CD14-positive monocyte (primary cell): ENCODE measurements around the gene RPS6KL1. TPM values are rescaled to one million over a fixed set of nuclear protein-coding genes. Genes with fewer than 3 reads are reported as not detected.

ENCODE experiments used
- DNase-seq, 3 donors: peaks; one replicate each; pipeline ENCODE4 v3.0.0-alpha.2; 2011 to 2022
- H2AFZ ChIP-seq: 2 replicates; pipeline ENCODE4 v1.6.0; 2012; ENCODE audit warnings: mild to moderate bottlenecking, low read depth, low read length, inconsistent platforms; ENCODE audit not compliant: insufficient read depth, poor library complexity, severe bottlenecking
- H3K27ac ChIP-seq, 2 donors: 1 replicate in 1 of 2; 2 replicates in 1 of 2; pipeline ENCODE4 v1.5.1; 2012 to 2013; ENCODE audit warnings: low read length in 2 of 2, control low read depth in 1 of 2, inconsistent platforms in 1 of 2, low read depth in 1 of 2, mild to moderate bottlenecking in 1 of 2
- H3K27me3 ChIP-seq, 2 donors: one replicate each; pipeline versions ENCODE4 v1.6.0 to v1.6.1; 2011 to 2013; ENCODE audit warnings: low read length in 2 of 2; ENCODE audit not compliant: control insufficient read depth in 2 of 2, insufficient read depth in 2 of 2
- H3K36me3 ChIP-seq, 2 donors: replicated peaks in 1 of 2; 1 replicate in 1 of 2; 2 replicates in 1 of 2; pipeline versions ENCODE4 v1.5.1 to v1.6.1; 2012 to 2013; ENCODE audit warnings: low read length in 2 of 2, control low read depth in 1 of 2, inconsistent platforms in 1 of 2, mild to moderate bottlenecking in 1 of 2; ENCODE audit not compliant: insufficient read depth in 2 of 2, control insufficient read depth in 1 of 2
- H3K4me1 ChIP-seq, 2 donors: 1 replicate in 1 of 2; 2 replicates in 1 of 2; pipeline versions ENCODE4 v1.5.1 to v1.6.1; 2012 to 2013; ENCODE audit warnings: low read length in 2 of 2, control low read depth in 1 of 2, inconsistent platforms in 1 of 2, mild to moderate bottlenecking in 1 of 2, moderate library complexity in 1 of 2; ENCODE audit not compliant: insufficient read depth in 2 of 2, control insufficient read depth in 1 of 2
- H3K4me2 ChIP-seq: replicated peaks from 2 replicates; pipeline ENCODE3; 2012; ENCODE audit warnings: low read length, moderate library complexity, mild to moderate bottlenecking; ENCODE audit not compliant: poor library complexity, severe bottlenecking; ENCODE audit errors: extremely low read depth
- H3K4me3 ChIP-seq, 3 experiments: fragments of 200-600 bp in 1 of 3; sonication (generic) in 1 of 3; replicated peaks in 1 of 3; 1 replicate in 2 of 3; 2 replicates in 1 of 3; pipeline ENCODE4 v1.5.1; 2011 to 2013; ENCODE audit warnings: low read length in 3 of 3, mild to moderate bottlenecking in 3 of 3, control low read depth in 2 of 3, low read depth in 2 of 3, inconsistent platforms in 1 of 3, moderate library complexity in 1 of 3
- H3K79me2 ChIP-seq: 2 replicates; pipeline ENCODE4 v1.6.0; 2012; ENCODE audit warnings: mild to moderate bottlenecking, control low read depth, inconsistent platforms, low read length, moderate library complexity; ENCODE audit not compliant: insufficient read depth
- H3K9ac ChIP-seq: 2 replicates; pipeline ENCODE4 v1.6.0; 2017; ENCODE audit warnings: low read length, mild to moderate bottlenecking; ENCODE audit not compliant: insufficient read depth, poor library complexity, severe bottlenecking
- H3K9me3 ChIP-seq, 2 donors: replicated peaks in 1 of 2; 1 replicate in 1 of 2; 2 replicates in 1 of 2; pipeline versions ENCODE4 v1.5.1 to v1.6.1; 2012 to 2013; ENCODE audit warnings: low read length in 2 of 2, control low read depth in 1 of 2; ENCODE audit not compliant: control insufficient read depth in 1 of 2, insufficient read depth in 1 of 2
- H4K20me1 ChIP-seq: 2 replicates; pipeline ENCODE4 v1.6.0; 2012; ENCODE audit warnings: mild to moderate bottlenecking, low read length, control low read depth, moderate library complexity; ENCODE audit not compliant: insufficient read depth
- H3K27ac Mint-ChIP-seq, 7 donors: one replicate each; pipeline ENCODE4 v1.8.0; 2020; ENCODE audit warnings: mild to moderate bottlenecking in 7 of 7, mixed read lengths in 7 of 7, moderate library complexity in 6 of 7, inconsistent platforms in 2 of 7
- H3K27me3 Mint-ChIP-seq, 3 donors: one replicate each; pipeline ENCODE4 v1.8.0; 2021 to 2022; ENCODE audit warnings: low read depth in 3 of 3, mild to moderate bottlenecking in 3 of 3, mixed read lengths in 3 of 3, moderate library complexity in 3 of 3, inconsistent platforms in 1 of 3
- H3K36me3 Mint-ChIP-seq, 2 donors: one replicate each; pipeline ENCODE4 v1.8.0; 2020; ENCODE audit warnings: mixed read lengths in 2 of 2, inconsistent platforms in 1 of 2, mild to moderate bottlenecking in 1 of 2
- H3K4me1 Mint-ChIP-seq: one replicate; pipeline ENCODE4 v1.8.0; 2020; ENCODE audit warnings: mild to moderate bottlenecking, mixed read lengths
- H3K4me3 Mint-ChIP-seq, 2 donors: one replicate each; pipeline ENCODE4 v1.8.0; 2020; ENCODE audit warnings: mild to moderate bottlenecking in 2 of 2, mixed read lengths in 2 of 2, moderate library complexity in 1 of 2
- H3K9me3 Mint-ChIP-seq, 7 donors: one replicate each; pipeline ENCODE4 v1.8.0; 2020 to 2022; ENCODE audit warnings: mixed read lengths in 7 of 7, mild to moderate bottlenecking in 6 of 7, moderate library complexity in 6 of 7, inconsistent platforms in 2 of 7
- CTCF ChIP-seq: fragments of 200-600 bp; IDR thresholded peaks from one replicate; pipeline ENCODE4 v1.8.0; 2022; ENCODE audit warnings: antibody characterized with exemption, mild to moderate bottlenecking
- WGBS: methylation state at CpG from one replicate; pipeline ENCODE4 v1.1.5; 2013; ENCODE audit warnings: missing lambda C conversion rate; ENCODE audit not compliant: insufficient coverage; 5-methylcytosine and 5-hydroxymethylcytosine counted together
- intact Hi-C, 2 donors: fragments of 100-400 bp; cut with micrococcal nuclease; formaldehyde crosslinking; loops; one replicate each; pipeline versions ENCODE4 v1.15.0 to v1.15.1; 2023
- polyA plus RNA-seq, 3 donors: library from polyadenylated mRNA; depleted of rRNA in 1 of 3; unstranded in 2 of 3; stranded (reverse) in 1 of 3; fragments of 300-500 nt in 2 of 3; fragments of >200 nt in 1 of 3; fragmentation: Illumina TruSeq in 2 of 3; gene quantifications; 1 replicate in 2 of 3; 2 replicates in 1 of 3; pipeline ENCODE4 v1.2.3, GENCODE V29; 2012 to 2021

Gene RPS6KL1
- polyA plus RNA-seq, 3 donors = 0.13 TPM; not detected in 2

DNA sequence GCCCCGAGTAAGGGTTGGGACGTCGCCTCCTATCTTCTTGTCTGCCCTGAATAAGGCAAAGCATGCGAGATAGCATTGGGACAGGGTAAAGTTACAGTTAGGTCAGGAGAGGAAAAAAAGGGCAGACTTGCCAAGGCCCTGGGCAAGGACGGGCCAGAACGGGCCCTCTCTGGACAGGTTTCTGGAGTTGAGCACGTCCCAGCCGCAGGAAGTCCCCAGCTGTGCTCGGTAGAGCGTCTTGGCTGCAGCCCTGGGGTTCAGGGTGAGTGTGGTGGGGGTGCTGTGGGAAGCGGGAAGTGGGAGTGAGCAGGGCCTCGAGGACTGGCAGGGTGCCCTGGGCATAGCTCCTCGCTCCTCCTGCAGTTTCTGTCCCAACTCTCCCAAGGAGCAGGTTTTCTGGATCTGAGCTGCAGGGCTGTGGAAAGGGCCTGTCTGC lies 5.4 kb downstream of the RPS6KL1 start:
- Histone ChIP-seq H3K36me3 (no peaks in the 10 kb centered on the region), H3K27ac (no peak overlapping the region), H3K4me1 (peaks cover 0 to 2% of the 10 kb centered on the region in 2 donors), H2AFZ (no peak overlapping the region), H3K79me2 (no peaks in the 10 kb centered on the region), H3K4me2 (no peak overlapping the region), H3K9me3 (no peaks in the 10 kb centered on the region), H3K27me3 (peaks cover 0 to 4% of the 10 kb centered on the region in 2 donors), H4K20me1 (no peaks in the 10 kb centered on the region), H3K4me3 (no peak overlapping the region), H3K9ac (no peak overlapping the region)
- peaks cover 5% of the 10 kb centered on the region for H3K4me1 Mint-ChIP-seq
- H3K9me3 Mint-ChIP-seq = no peaks in the 10 kb centered on the region
- TF ChIP-seq CTCF = no peak
- H3K36me3 Mint-ChIP-seq = no peaks in the 10 kb centered on the region
- DNase-seq = no peak
- intact Hi-C loops = no loop called here
- no peak overlapping the region for H3K4me3 Mint-ChIP-seq
- H3K27ac Mint-ChIP-seq = peak overlapping the region in 1 of 7 donors; percentile 66
- 70% methylated on average over 12 of the region's 13 CpGs for WGBS
- H3K27me3 Mint-ChIP-seq = peaks cover 4 to 7% (median 6%) of the 10 kb centered on the region in 3 donors

DNA sequence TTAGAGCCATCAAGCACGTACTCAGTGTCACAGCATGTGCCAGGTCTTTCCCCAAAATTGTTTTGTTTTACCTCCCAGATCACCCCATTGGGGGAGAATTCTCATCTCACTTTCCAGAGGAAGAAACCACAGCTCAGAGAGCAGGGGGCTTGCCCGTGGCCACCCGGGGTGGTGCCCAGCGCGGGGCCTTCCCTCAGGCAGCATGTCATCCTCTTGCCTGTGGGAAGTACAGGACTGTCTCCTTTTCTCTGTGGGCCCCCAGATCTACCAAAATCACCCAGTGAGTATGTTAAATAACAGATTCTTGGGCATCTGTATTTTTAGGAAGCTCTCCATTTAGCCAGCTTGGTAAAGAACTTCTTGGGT lies 5.9 kb downstream of the RPS6KL1 start:
- peaks cover 0 to 3% (median under 1%) of the 10 kb centered on the region in 3 donors for H3K27me3 Mint-ChIP-seq
- intact Hi-C loops = no loop called here
- Histone ChIP-seq H3K9ac (no peak overlapping the region), H3K27ac (no peak overlapping the region), H3K27me3 (no peaks in the 10 kb centered on the region), H3K79me2 (no peaks in the 10 kb centered on the region), H2AFZ (no peak overlapping the region), H3K4me2 (no peak overlapping the region), H3K9me3 (no peaks in the 10 kb centered on the region), H3K4me1 (no peaks in the 10 kb centered on the region), H4K20me1 (no peaks in the 10 kb centered on the region), H3K4me3 (no peak overlapping the region), H3K36me3 (no peaks in the 10 kb centered on the region)
- H3K4me1 Mint-ChIP-seq = peaks cover 1% of the 10 kb centered on the region
- no peaks in the 10 kb centered on the region for H3K9me3 Mint-ChIP-seq
- no peak for DNase-seq
- WGBS = 100% methylated on average over 1 of the region's 5 CpGs
- peak overlapping the region in 2 of 7 donors; percentile 43 to 66 for H3K27ac Mint-ChIP-seq
- H3K4me3 Mint-ChIP-seq = no peak overlapping the region
- H3K36me3 Mint-ChIP-seq = no peaks in the 10 kb centered on the region
- TF ChIP-seq CTCF = no peak
